Hepatocyte (in vitro differentiated cells): Measurements from ENCODE around the gene MRGPRE.

ENCODE experiments used
- EZH2 ChIP-seq: fragments of 200-600 bp; sonication (generic); IDR thresholded peaks from 2 replicates; pipeline ENCODE4 v1.6.1; 2016; ENCODE audit warnings: antibody characterized with exemption, mild to moderate bottlenecking, borderline replicate concordance
- TF ChIP-seq, protein P1 (sequence below): fragments of 200-600 bp; sonication (generic); IDR thresholded peaks from 2 replicates; pipeline ENCODE4 v1.5.1; 2016; ENCODE audit warnings: antibody characterized with exemption, mild to moderate bottlenecking; ENCODE audit not compliant: poor library complexity

DNA sequence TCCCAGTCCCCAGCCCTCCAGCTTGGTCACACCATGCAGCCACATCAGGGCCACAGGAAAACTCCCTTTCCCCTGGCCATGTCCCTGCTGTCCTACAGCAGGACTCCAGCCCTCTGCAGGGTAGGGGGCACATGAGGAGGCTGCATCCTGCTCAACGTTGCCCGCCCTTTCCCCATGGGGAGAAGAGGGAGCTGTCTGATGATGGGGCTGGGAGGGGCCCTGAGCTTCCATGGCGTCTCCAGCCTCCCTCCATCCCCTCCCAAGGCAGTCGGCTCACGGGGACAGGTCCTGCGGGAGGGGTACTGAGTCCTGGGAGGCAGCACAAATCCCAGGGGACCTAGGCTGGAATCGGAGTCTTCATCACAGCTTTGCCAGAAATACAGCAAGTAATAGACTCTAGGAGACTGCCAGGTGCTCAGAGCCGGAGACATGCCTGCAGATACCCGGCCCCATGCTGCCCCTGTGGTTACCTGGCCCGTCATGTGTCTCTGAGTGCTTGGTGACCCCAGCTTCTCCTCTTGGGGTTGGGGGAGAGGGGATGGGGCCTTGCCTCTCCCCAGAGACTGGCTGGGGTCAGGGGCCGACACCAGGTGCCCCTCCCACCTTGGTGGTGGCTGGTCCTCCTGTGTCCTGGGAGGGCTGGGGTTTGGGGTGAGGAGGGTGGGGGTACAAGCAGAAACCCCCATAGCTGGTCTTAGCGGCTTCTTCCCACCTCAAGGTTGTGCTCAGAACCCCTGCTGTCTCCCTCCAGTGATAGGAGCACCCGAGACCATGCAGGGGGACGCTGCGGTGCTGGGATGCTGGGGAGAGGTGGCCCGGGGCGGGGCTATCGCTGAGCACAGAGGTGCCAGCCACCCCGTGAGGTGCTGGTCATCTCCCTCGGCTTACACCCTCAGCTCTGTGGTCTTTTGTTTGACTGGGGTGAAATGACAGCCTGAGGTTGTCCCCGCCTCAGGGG is 2.3 kb downstream of the MRGPRE start:
- TF ChIP-seq, protein P1, sequence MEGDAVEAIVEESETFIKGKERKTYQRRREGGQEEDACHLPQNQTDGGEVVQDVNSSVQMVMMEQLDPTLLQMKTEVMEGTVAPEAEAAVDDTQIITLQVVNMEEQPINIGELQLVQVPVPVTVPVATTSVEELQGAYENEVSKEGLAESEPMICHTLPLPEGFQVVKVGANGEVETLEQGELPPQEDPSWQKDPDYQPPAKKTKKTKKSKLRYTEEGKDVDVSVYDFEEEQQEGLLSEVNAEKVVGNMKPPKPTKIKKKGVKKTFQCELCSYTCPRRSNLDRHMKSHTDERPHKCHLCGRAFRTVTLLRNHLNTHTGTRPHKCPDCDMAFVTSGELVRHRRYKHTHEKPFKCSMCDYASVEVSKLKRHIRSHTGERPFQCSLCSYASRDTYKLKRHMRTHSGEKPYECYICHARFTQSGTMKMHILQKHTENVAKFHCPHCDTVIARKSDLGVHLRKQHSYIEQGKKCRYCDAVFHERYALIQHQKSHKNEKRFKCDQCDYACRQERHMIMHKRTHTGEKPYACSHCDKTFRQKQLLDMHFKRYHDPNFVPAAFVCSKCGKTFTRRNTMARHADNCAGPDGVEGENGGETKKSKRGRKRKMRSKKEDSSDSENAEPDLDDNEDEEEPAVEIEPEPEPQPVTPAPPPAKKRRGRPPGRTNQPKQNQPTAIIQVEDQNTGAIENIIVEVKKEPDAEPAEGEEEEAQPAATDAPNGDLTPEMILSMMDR: no peak
- no peak for TF ChIP-seq EZH2
